ENCODE data around the gene CFAP45.

- TF ChIP-seq CTCF (IDR thresholded peaks at IDR 0.05) (peak; percentile 92 to 99 (median 99)), POLR2A (IDR thresholded peaks at IDR 0.05) (peak; percentile 13 to 29)
These were observed 36.4 kb upstream of the CFAP45 start for GRCh38 chr1:159936273-159936904.
